HFFc6 (cell line): Measurements from ENCODE around the gene MAD1L1. TPM values are rescaled to one million over a fixed set of nuclear protein-coding genes. Genes with fewer than 3 reads are reported as not detected.

Experiments
- DNase-seq: peaks from one replicate; pipeline ENCODE4 v3.0.0-alpha.2; 2018
- H3K27ac Mint-ChIP-seq: 2 replicates; pipeline ENCODE4 v1.8.0; 2020; ENCODE audit warnings: mild to moderate bottlenecking, mixed read lengths
- H3K27me3 Mint-ChIP-seq: 2 replicates; pipeline ENCODE4 v1.8.0; 2021; ENCODE audit warnings: mild to moderate bottlenecking, moderate library complexity, mixed read lengths; ENCODE audit not compliant: insufficient read depth
- H3K36me3 Mint-ChIP-seq: 2 replicates; pipeline ENCODE4 v1.8.0; 2021; ENCODE audit warnings: low read depth, mixed read lengths
- H3K4me1 Mint-ChIP-seq: 2 replicates; pipeline ENCODE4 v1.8.0; 2020; ENCODE audit warnings: low read depth, mixed read lengths
- H3K4me3 Mint-ChIP-seq: 2 replicates; pipeline ENCODE4 v1.8.0; 2020; ENCODE audit warnings: mild to moderate bottlenecking, moderate library complexity, mixed read lengths
- H3K9me3 Mint-ChIP-seq: 2 replicates; pipeline ENCODE4 v1.8.0; 2020; ENCODE audit warnings: mild to moderate bottlenecking, mixed read lengths
- CTCF ChIP-seq: fragments of 200-600 bp; sonication (generic); IDR thresholded peaks from 2 replicates; pipeline ENCODE4 v1.5.0; 2021; ENCODE audit warnings: antibody characterized with exemption, mild to moderate bottlenecking
- total RNA-seq, 6 experiments: library from RNA; stranded (reverse); fragmentation: NEBNext Ultra II Directional; extraction: Animal tissue kit (Norgen Biotek cat#: 25700); gene quantifications; 2 replicates in 1 of 6; 3 replicates in 5 of 6; pipeline ENCODE4 v1.2.3, GENCODE V29; 2021

The MAD1L1 gene
- total RNA-seq, 6 experiments from 2014 or later, result 34.6 to 44.8 (median 40.2) TPM

GRCh38 chr7:2085804-2086203 is 146.9 kb downstream of the MAD1L1 start:
- DNase-seq, result no peak
- TF ChIP-seq CTCF, result no peak
- Mint-ChIP-seq H3K27me3 (no peaks in the 10 kb centered on the region), H3K4me1 (peaks cover 20% of the 10 kb centered on the region), H3K9me3 (no peaks in the 10 kb centered on the region), H3K36me3 (peaks cover 27% of the 10 kb centered on the region), H3K27ac (no peak overlapping the region), H3K4me3 (no peak overlapping the region)

DNA sequence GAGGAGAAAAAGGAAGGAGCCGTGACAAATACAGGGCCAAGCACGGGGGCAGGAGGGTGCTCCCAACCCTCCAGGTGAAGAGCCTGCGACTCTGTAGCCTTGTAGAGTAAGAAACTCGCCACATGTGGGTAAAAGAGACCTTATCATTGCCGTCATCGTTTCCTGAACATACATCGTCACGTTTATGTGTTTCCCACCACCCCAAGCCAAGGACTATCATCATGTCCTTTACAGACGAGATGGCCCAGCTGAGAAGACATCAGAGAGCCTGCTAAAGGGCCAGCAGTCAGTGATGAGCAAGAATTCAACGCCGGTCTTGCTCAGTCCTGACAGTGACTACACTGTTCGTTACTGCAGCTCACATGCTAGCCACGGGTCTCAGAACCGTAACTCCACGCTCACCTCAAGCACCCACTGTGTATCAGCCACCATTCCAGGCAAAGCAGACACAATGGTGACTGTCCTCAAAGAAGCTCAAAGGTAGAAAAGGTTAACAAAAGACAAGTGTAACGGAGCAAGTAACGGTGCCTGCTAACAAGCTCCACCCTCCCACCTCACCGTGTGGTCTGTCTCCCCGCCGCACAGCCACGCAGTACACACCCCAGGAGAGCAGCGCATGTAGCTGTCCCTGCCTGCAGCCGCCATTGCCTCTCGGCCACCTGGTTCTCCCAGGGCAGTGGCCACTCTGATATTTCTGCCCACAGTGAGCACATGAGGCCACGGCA is 147.8 kb downstream of the MAD1L1 start:
- no peak overlapping the region for H3K4me3 Mint-ChIP-seq
- peaks cover 20% of the 10 kb centered on the region for H3K4me1 Mint-ChIP-seq

GRCh38 chr7:2084331-2084730 is 148.4 kb downstream of the MAD1L1 start:
- Mint-ChIP-seq H3K9me3 (no peaks in the 10 kb centered on the region), H3K27ac (no peak overlapping the region; the same call in 1 of the 2 replicates), H3K4me1 (peaks cover 20% of the 10 kb centered on the region), H3K27me3 (no peaks in the 10 kb centered on the region), H3K36me3 (peaks cover 21% of the 10 kb centered on the region), H3K4me3 (no peak overlapping the region)
- no peak for TF ChIP-seq CTCF
- no peak for DNase-seq

More for the DNA sequence above, 147.8 kb downstream of the MAD1L1 start:
- TF ChIP-seq CTCF, result no peak
- peaks cover 27% of the 10 kb centered on the region for H3K36me3 Mint-ChIP-seq
- no peaks in the 10 kb centered on the region for H3K9me3 Mint-ChIP-seq
- no peaks in the 10 kb centered on the region for H3K27me3 Mint-ChIP-seq
- no peak overlapping the region for H3K27ac Mint-ChIP-seq
- DNase-seq, result no peak

GRCh38 chr7:2083362-2083761 is 149.4 kb downstream of the MAD1L1 start:
- Mint-ChIP-seq H3K27me3 (no peaks in the 10 kb centered on the region), H3K4me3 (no peak overlapping the region), H3K4me1 (peaks cover 20% of the 10 kb centered on the region), H3K27ac (peak overlapping the region; percentile 99), H3K9me3 (no peaks in the 10 kb centered on the region), H3K36me3 (peaks cover 20% of the 10 kb centered on the region)
- TF ChIP-seq CTCF, result no peak
- no peak for DNase-seq

DNA sequence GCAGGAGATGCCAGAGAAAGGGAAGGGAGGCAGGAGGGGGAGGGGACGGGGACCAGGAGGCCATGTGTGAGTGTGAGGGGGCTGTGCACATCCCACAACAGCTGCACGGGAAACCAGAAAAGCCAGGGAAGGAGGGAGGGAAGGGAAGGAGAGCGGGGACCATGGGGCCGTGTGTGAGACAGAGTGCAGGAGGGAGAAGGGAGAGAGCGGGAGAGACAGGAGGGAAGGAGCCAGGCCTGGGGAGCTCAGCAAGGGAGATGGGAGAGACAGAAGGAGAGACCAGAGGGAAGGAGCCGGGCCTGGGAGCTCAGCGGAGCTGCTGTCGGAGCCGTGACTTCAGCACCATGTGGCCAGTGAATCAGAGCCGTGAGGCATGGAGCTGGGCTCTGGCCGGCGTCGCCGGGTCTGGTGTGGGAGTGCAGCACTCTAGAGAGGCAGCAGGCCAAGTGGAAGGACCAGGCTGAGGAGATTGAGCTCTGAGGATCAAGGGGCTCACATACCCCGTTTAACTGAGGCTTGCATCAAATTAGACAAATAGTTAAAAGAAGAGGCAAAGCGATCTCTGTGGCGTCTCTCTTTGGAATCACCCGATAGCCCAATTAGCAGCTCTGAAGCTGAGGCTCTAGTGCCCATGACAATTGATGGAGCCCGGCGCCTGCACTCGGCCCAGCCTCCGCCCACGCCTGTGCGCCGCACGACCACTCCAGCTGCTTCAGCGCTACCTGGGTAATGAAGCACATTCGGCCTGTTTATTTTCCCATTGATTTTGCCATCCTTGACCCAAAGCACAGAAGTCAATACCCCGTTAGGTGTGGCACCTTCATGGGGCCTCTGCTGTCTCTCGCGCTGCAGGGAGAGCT is 150.4 kb downstream of the MAD1L1 start:
- no peaks in the 10 kb centered on the region for H3K9me3 Mint-ChIP-seq
- peaks cover 20% of the 10 kb centered on the region for H3K4me1 Mint-ChIP-seq
- peak overlapping the region; percentile 99 for H3K27ac Mint-ChIP-seq
- no peak for TF ChIP-seq CTCF
- peak overlapping the region; percentile 55 for H3K4me3 Mint-ChIP-seq
- H3K27me3 Mint-ChIP-seq, result no peaks in the 10 kb centered on the region
- H3K36me3 Mint-ChIP-seq, result peaks cover 20% of the 10 kb centered on the region
- DNase-seq, result peak; percentile 87
